Lower leg skin (tissue), 4 donors: Measurements from ENCODE around the gene DENND4C. TPM values are rescaled to one million over a fixed set of nuclear protein-coding genes. Genes with fewer than 3 reads are reported as not detected.

Source experiments
- DNase-seq, 2 donors: peaks; one replicate each; pipeline ENCODE4 v3.0.0-alpha.2; 2019; ENCODE audit warnings: low spot score in 2 of 2
- H3K4me3 ChIP-seq: fragments of 200-600 bp; sonication (generic); 2 replicates; pipeline ENCODE4 v1.5.1; 2017; ENCODE audit warnings: mild to moderate bottlenecking, low read depth; ENCODE audit not compliant: poor library complexity, severe bottlenecking
- CTCF ChIP-seq, 3 donors: fragments of 450-650 bp; IDR thresholded peaks; one replicate each; pipeline ENCODE4 v1.5.1; 2016; ENCODE audit warnings: antibody characterized with exemption in 3 of 3, mild to moderate bottlenecking in 3 of 3, moderate library complexity in 2 of 3
- POLR2A ChIP-seq, 2 donors: fragments of 450-650 bp; IDR thresholded peaks; one replicate each; pipeline ENCODE4 v1.6.1; 2016 to 2017; ENCODE audit warnings: antibody characterized with exemption in 2 of 2, mild to moderate bottlenecking in 1 of 2, moderate library complexity in 1 of 2
- WGBS, 2 donors: methylation state at CpG; one replicate each; pipeline ENCODE4 v1.1.5; 2018; 5-methylcytosine and 5-hydroxymethylcytosine counted together
- intact Hi-C: fragments of 100-400 bp; cut with DNase I; formaldehyde crosslinking; loops from one replicate; pipeline ENCODE4 v1.15.0; 2023; ENCODE audit warnings: low total_unique reads
- total RNA-seq, 4 donors: library from RNA; depleted of rRNA; stranded (reverse); fragments of >200 nt; gene quantifications; one replicate each; pipeline ENCODE4 v1.1.0, GENCODE V29; 2016

The DENND4C gene
- total RNA-seq, 4 donors from 2014 or later = 78.2 to 119 (median 104) TPM

- TF ChIP-seq POLR2A (IDR thresholded peaks at IDR 0.05) = no peak
- no peak for TF ChIP-seq CTCF (IDR thresholded peaks at IDR 0.05)
- DNase-seq = no peak
- no peak overlapping the region for H3K4me3 ChIP-seq
- intact Hi-C loops = no loop called here
- 32 to 52% methylated on average over 4 of the region's 4 CpGs for WGBS, 2 donors
Measured at GRCh38 chr9:19209188-19209587, 21.3 kb upstream of the DENND4C start.

DNA sequence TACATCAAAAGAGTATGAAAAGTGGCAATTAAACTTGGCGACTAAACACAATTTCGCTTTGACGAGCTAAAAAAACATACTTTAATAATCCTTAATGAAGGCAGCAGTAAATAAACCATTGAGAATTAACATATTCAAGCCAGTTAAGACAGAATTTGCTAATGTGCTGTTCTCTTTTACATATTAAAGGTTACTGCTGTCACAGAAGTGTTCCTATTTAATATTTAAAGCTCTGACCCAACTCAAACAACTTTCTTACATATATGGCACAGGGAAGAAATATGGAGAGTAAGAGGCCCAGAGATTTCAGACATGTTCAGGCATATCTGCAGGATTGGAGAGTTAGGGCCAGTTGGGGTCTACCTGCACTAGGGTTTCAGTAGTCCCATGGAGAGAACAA lies 16.7 kb upstream of the DENND4C start:
- 95 to 98% methylated on average over 3 of the region's 3 CpGs for WGBS, 2 donors
- intact Hi-C loops = no loop called here
- DNase-seq = no peak
- H3K4me3 ChIP-seq = no peak overlapping the region
- no peak for TF ChIP-seq POLR2A (IDR thresholded peaks at IDR 0.05)
- no peak for TF ChIP-seq CTCF (IDR thresholded peaks at IDR 0.05)

- H3K4me3 ChIP-seq = no peak overlapping the region
- DNase-seq = no peak
- intact Hi-C loops = no loop called here
- 85 to 91% methylated on average over 2 of the region's 2 CpGs for WGBS, 2 donors
- no peak for TF ChIP-seq CTCF (IDR thresholded peaks at IDR 0.05)
- no peak for TF ChIP-seq POLR2A (IDR thresholded peaks at IDR 0.05)
Measured at GRCh38 chr9:19216466-19216865, 14.0 kb upstream of the DENND4C start.

DNA sequence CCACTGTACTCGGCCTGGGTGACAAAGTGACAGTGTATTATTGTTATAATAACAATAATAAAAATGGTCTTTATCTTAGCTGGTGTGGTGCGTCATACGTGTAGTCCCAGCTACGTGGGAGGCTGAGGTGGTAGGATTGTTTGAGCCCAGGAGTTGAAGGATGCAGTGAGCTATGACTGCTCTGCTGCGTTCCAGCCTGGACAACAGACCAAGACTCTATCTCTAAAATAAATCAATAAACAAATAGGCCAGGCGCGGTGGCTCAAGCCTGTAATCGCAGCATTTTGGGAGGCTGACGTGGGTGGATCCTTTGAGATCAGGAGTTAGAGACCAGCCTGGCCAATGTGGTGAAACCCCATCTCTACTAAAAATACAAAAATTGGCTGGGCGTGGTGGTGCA lies 9.2 kb upstream of the DENND4C start:
- DNase-seq = no peak
- TF ChIP-seq CTCF (IDR thresholded peaks at IDR 0.05) (no peak), POLR2A (IDR thresholded peaks at IDR 0.05) (no peak)
- intact Hi-C loops = no loop called here
- H3K4me3 ChIP-seq = no peak overlapping the region
- 89 to 90% methylated on average over 10 of the region's 10 CpGs for WGBS, 2 donors

DNA sequence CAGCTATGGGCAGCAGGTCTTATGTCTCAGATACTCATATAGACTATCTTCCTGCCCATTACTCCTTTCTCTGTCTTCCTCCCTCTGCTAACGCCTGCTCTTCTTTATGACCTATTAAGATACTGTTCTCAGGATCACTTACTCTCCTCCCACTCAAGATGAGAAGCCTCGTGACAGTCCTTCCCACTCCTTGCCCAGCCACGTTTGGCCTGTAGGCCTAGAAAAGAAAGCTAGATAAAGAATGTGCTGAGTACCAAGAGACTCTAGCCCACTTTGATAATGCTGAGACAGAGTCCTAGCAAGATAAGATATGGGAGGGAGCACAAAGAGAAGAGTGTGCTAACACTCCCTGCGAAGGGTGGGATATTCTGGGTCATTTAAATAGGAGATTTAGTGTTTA lies 6.8 kb upstream of the DENND4C start:
- intact Hi-C loops = no loop called here
- TF ChIP-seq CTCF (IDR thresholded peaks at IDR 0.05) (no peak), POLR2A (IDR thresholded peaks at IDR 0.05) (no peak)
- 51 to 52% methylated on average over 4 of the region's 4 CpGs for WGBS, 2 donors
- H3K4me3 ChIP-seq = no peak overlapping the region
- DNase-seq = no peak

- TF ChIP-seq POLR2A (IDR thresholded peaks at IDR 0.05) (no peak), CTCF (IDR thresholded peaks at IDR 0.05) (no peak)
- 83 to 88% methylated on average over 7 of the region's 7 CpGs for WGBS, 2 donors
- no peak for DNase-seq
- no peak overlapping the region for H3K4me3 ChIP-seq
- intact Hi-C loops = no loop called here
Measured at GRCh38 chr9:19224563-19224962, 5.9 kb upstream of the DENND4C start.
